IMR-90 (cell line): ENCODE measurements around the gene AKAP13. TPM values are rescaled to one million over a fixed set of nuclear protein-coding genes. Genes with fewer than 3 reads are reported as not detected.

Experiments
- ATAC-seq: fragments of 200-7000 bp; cut with Tn5 transposase; 2 replicates; pipeline ENCODE4 v1.9.1; 2020; ENCODE audit warnings: low read depth, mild to moderate bottlenecking, moderate library complexity
- BruUV-seq: library from RNA; stranded (reverse); fragments of 400-500 nt; replicated peaks from 2 replicates; lab custom pipeline; 2021; lab: Mats Ljungman, UMichigan
- CTCF ChIA-PET: fragments of 300-600 bp; formaldehyde crosslinking; extraction: SDS; loops from one replicate; lab custom pipeline; 2021; ENCODE audit warnings: antibody characterized with exemption; lab: Yijun Ruan, JAX
- POLR2A ChIA-PET: fragments of 300-600 bp; sonication (Branson Sonifier 250); formaldehyde crosslinking; loops from one replicate; lab custom pipeline; 2022; ENCODE audit warnings: antibody characterized with exemption; ENCODE audit not compliant: unreplicated experiment; lab: Charles Lee
- DNase-seq: peaks from one replicate; pipeline ENCODE4 v3.0.0; 2013
- H2AFZ ChIP-seq: replicated peaks from 2 replicates; pipeline ENCODE3; 2013; ENCODE audit warnings: low read length, mild to moderate bottlenecking; ENCODE audit not compliant: poor library complexity
- H2AK5ac ChIP-seq: 2 replicates; pipeline ENCODE4 v1.6.1; 2013; ENCODE audit warnings: low read depth, low read length, inconsistent platforms
- H2AK9ac ChIP-seq: replicated peaks from 2 replicates; pipeline ENCODE3; 2013; ENCODE audit warnings: mild to moderate bottlenecking, low read depth, low read length, moderate library complexity; ENCODE audit not compliant: poor library complexity
- H2BK120ac ChIP-seq: 2 replicates; pipeline ENCODE4 v1.6.1; 2013; ENCODE audit warnings: low read depth, low read length, inconsistent platforms
- H2BK15ac ChIP-seq: 3 replicates; pipeline ENCODE4 v1.6.1; 2013; ENCODE audit warnings: low read depth, low read length, inconsistent platforms
- H2BK20ac ChIP-seq: 2 replicates; pipeline ENCODE4 v1.6.1; 2013; ENCODE audit warnings: low read depth, mild to moderate bottlenecking, inconsistent platforms, low read length, moderate library complexity
- H2BK5ac ChIP-seq: 2 replicates; pipeline ENCODE4 v1.6.1; 2013; ENCODE audit warnings: mild to moderate bottlenecking, low read depth, low read length, inconsistent platforms; ENCODE audit not compliant: poor library complexity, severe bottlenecking
- H3K14ac ChIP-seq: replicated peaks from 2 replicates; pipeline ENCODE4 v1.6.1; 2013; ENCODE audit warnings: low read depth, low read length, inconsistent platforms
- H3K18ac ChIP-seq: 2 replicates; pipeline ENCODE4 v1.6.1; 2013; ENCODE audit warnings: low read depth, low read length, control low read depth
- H3K23ac ChIP-seq: 2 replicates; pipeline ENCODE4 v1.6.1; 2013; ENCODE audit warnings: low read depth, low read length, inconsistent platforms
- H3K27ac ChIP-seq: 2 replicates; pipeline ENCODE4 v1.5.1; 2013; ENCODE audit warnings: mild to moderate bottlenecking, control low read depth, low read length; ENCODE audit not compliant: insufficient read depth
- H3K27me3 ChIP-seq: 2 replicates; pipeline ENCODE4 v1.6.1; 2013; ENCODE audit warnings: low read length; ENCODE audit not compliant: control insufficient read depth, insufficient read depth
- H3K36me3 ChIP-seq: 2 replicates; pipeline ENCODE4 v1.6.1; 2013; ENCODE audit warnings: low read length, mixed read lengths; ENCODE audit not compliant: control insufficient read depth, insufficient read depth
- H3K4ac ChIP-seq: 2 replicates; pipeline ENCODE4 v1.6.1; 2013; ENCODE audit warnings: low read depth, low read length, inconsistent platforms
- H3K4me1 ChIP-seq: 2 replicates; pipeline ENCODE4 v1.6.1; 2013; ENCODE audit warnings: low read length, mixed read lengths; ENCODE audit not compliant: control insufficient read depth, insufficient read depth
- H3K4me2 ChIP-seq: 2 replicates; pipeline ENCODE4 v1.6.1; 2013; ENCODE audit warnings: low read depth, mild to moderate bottlenecking, control low read depth, low read length, moderate library complexity
- H3K4me3 ChIP-seq: 2 replicates; pipeline ENCODE4 v1.5.1; 2013; ENCODE audit warnings: low read depth, mild to moderate bottlenecking, control low read depth, low read length, moderate library complexity; ENCODE audit not compliant: insufficient read depth
- H3K56ac ChIP-seq: 2 replicates; pipeline ENCODE4 v1.6.1; 2013; ENCODE audit warnings: low read length, inconsistent platforms; ENCODE audit not compliant: insufficient read depth; ENCODE audit errors: extremely low read depth
- H3K79me1 ChIP-seq, 2 experiments: 2 replicates each; pipeline ENCODE4 v1.6.1; 2013; ENCODE audit warnings: low read length in 2 of 2, inconsistent platforms in 1 of 2, low read depth in 1 of 2
- H3K9ac ChIP-seq: 2 replicates; pipeline ENCODE4 v1.6.1; 2013; ENCODE audit warnings: low read depth, low read length, control low read depth
- H3K9me1 ChIP-seq: 2 replicates; pipeline ENCODE4 v1.6.1; 2013; ENCODE audit warnings: low read length, inconsistent platforms; ENCODE audit not compliant: insufficient read depth
- H3K9me3 ChIP-seq: 2 replicates; pipeline ENCODE4 v1.6.1; 2013; ENCODE audit warnings: low read length; ENCODE audit not compliant: control insufficient read depth, insufficient read depth
- H4K20me1 ChIP-seq: 2 replicates; pipeline ENCODE4 v1.6.1; 2013; ENCODE audit warnings: low read length, inconsistent platforms; ENCODE audit not compliant: insufficient read depth
- H4K5ac ChIP-seq: 2 replicates; pipeline ENCODE4 v1.6.1; 2013; ENCODE audit warnings: mild to moderate bottlenecking, low read depth, low read length, control low read depth
- H4K8ac ChIP-seq, 2 experiments: 2 replicates each; pipeline ENCODE4 v1.6.1; 2013; ENCODE audit warnings: low read depth in 2 of 2, low read length in 2 of 2, control low read depth in 1 of 2, inconsistent platforms in 1 of 2
- H4K91ac ChIP-seq: 2 replicates; pipeline ENCODE4 v1.6.1; 2013; ENCODE audit warnings: low read depth, low read length, inconsistent platforms; ENCODE audit not compliant: insufficient read depth
- CEBPB ChIP-seq: IDR thresholded peaks from 2 replicates; pipeline ENCODE4 v1.6.1; 2012; ENCODE audit warnings: low read depth, low read length, improper control_type of control experiment
- CHD1 ChIP-seq: IDR thresholded peaks from 2 replicates; pipeline ENCODE4 v1.6.1; 2012; ENCODE audit warnings: low read depth, low read length, improper control_type of control experiment
- CTCF ChIP-seq: conservative IDR thresholded peaks from 2 replicates; pipeline ENCODE4 v1.5.1; 2012; ENCODE audit warnings: mild to moderate bottlenecking, low read depth, low read length, improper control_type of control experiment
- FOS ChIP-seq: fragments of 150-350 bp; IDR thresholded peaks from 2 replicates; pipeline ENCODE4 v1.6.1; 2016; ENCODE audit warnings: low read depth, low read length
- MAFK ChIP-seq: IDR thresholded peaks from 2 replicates; pipeline ENCODE4 v1.6.1; 2012; ENCODE audit warnings: low read depth, low read length, improper control_type of control experiment
- MAZ ChIP-seq: IDR thresholded peaks from 2 replicates; pipeline ENCODE4 v1.6.1; 2012; ENCODE audit warnings: low read depth, mild to moderate bottlenecking, low read length, improper control_type of control experiment, moderate library complexity, borderline replicate concordance
- MXI1 ChIP-seq: IDR thresholded peaks from 2 replicates; pipeline ENCODE4 v1.6.1; 2012; ENCODE audit warnings: low read depth, mild to moderate bottlenecking, low read length, moderate library complexity, borderline replicate concordance
- POLR2A ChIP-seq: IDR thresholded peaks from 2 replicates; pipeline ENCODE4 v1.6.1; 2012; ENCODE audit warnings: mild to moderate bottlenecking, low read depth, low read length
- RAD21 ChIP-seq: IDR thresholded peaks from 2 replicates; pipeline ENCODE4 v1.6.1; 2012; ENCODE audit warnings: low read length, improper control_type of control experiment
- RCOR1 ChIP-seq: IDR thresholded peaks from 2 replicates; pipeline ENCODE4 v1.6.1; 2012; ENCODE audit warnings: mild to moderate bottlenecking, low read length, improper control_type of control experiment; ENCODE audit not compliant: insufficient replicate concordance
- RFX5 ChIP-seq: IDR thresholded peaks from 2 replicates; pipeline ENCODE4 v1.8.0; 2012; ENCODE audit warnings: low read depth, mild to moderate bottlenecking, low read length, moderate library complexity
- SMC3 ChIP-seq: fragments of 150-350 bp; IDR thresholded peaks from 2 replicates; pipeline ENCODE4 v1.6.1; 2016; ENCODE audit warnings: low read depth, mild to moderate bottlenecking, antibody characterized with exemption, low read length, moderate library complexity
- whole genome bisulfite sequencing, 2 experiments: methylation state at CpG; one replicate each; pipeline versions ENCODE4 v1.1.5 to v1.1.7; 2013; ENCODE audit warnings: missing lambda C conversion rate in 2 of 2; ENCODE audit not compliant: insufficient read length in 1 of 2; ENCODE audit errors: extremely low coverage in 2 of 2; 5-methylcytosine and 5-hydroxymethylcytosine counted together
- dilution Hi-C: fragments of 300-500 bp; cut with HindIII; formaldehyde crosslinking; loops from one replicate; pipeline ENCODE4 v1.14.3; 2018; ENCODE audit warnings: low sequenced_read_pairs; ENCODE audit not compliant: unreplicated experiment
- in situ Hi-C: fragments of 300-500 bp; cut with MboI; formaldehyde crosslinking; loops from 3 replicates; pipeline ENCODE4 v1.14.3; 2019; ENCODE audit warnings: low sequenced_read_pairs, inconsistent platforms, mixed read lengths
- intact Hi-C: fragments of 100-400 bp; cut with micrococcal nuclease; formaldehyde crosslinking; loops from 2 replicates; pipeline ENCODE4 v1.10.0; 2022
- polyA plus RNA-seq, 3 experiments: library from polyadenylated mRNA; depleted of rRNA; stranded (reverse); fragments of >200 nt; gene quantifications; 2 replicates each; pipeline ENCODE4 v1.2.3, GENCODE V29; 2012; ENCODE audit warnings: low replicate concordance in 1 of 3
- total RNA-seq: library from RNA; depleted of rRNA; stranded (reverse); fragments of >200 nt; gene quantifications from 2 replicates; pipeline ENCODE4 v1.2.3, GENCODE V29; 2012
- TF ChIP-seq, protein P1 (sequence below): fragments of 150-350 bp; IDR thresholded peaks from 2 replicates; pipeline ENCODE4 v1.6.1; 2017; ENCODE audit warnings: mild to moderate bottlenecking, antibody characterized with exemption, low read length, low read depth
- TF ChIP-seq, protein P2 (sequence below): fragments of 150-350 bp; IDR thresholded peaks from 2 replicates; pipeline ENCODE4 v1.6.1; 2016; ENCODE audit warnings: low read depth, mild to moderate bottlenecking, low read length, moderate library complexity, borderline replicate concordance

The AKAP13 gene
- total and polyA plus RNA-seq, 2 of the 4 experiments (the other 2 are of a cell fraction), result 10.4 to 46.4 TPM

DNA sequence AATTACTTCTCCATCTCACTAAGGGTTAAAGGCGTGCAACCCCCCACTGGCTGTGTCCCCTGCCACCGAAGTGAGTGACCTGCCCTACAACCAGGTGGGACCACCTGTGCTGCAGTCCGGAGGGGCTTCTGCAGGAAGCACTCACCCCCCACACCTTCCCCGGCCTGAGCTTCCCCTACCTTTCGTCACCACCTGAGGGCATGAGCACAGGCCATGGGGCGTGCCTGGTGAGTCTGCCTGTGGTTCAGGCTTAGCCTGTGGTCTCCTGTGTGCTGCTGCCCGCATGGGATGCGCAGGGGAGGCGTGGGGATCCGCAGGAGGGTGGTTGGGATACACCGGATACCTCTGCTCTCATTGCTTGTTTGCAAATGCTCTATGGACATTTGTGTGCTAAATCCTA is 368.3 kb downstream of the AKAP13 start:
- Histone ChIP-seq H3K4me1 (no peaks in the 10 kb centered on the region), H3K79me1 (no peaks in the 10 kb centered on the region; a peak in 2 of 4 replicates), H3K4me2 (no peak overlapping the region), H2BK120ac (no peak overlapping the region), H3K9ac (no peak overlapping the region), H3K9me1 (no peaks in the 10 kb centered on the region; the same call in 1 of the 2 replicates), H3K18ac (no peak overlapping the region), H3K27me3 (no peaks in the 10 kb centered on the region), H3K27ac (no peak overlapping the region), H2AK9ac (no peak overlapping the region), H4K8ac (no peak overlapping the region), H3K4ac (no peak overlapping the region), H2BK5ac (no peak overlapping the region), H2AFZ (no peak overlapping the region), H2BK20ac (no peak overlapping the region), H3K4me3 (no peak overlapping the region), H3K36me3 (peaks cover 26% of the 10 kb centered on the region), H3K9me3 (no peaks in the 10 kb centered on the region), H3K23ac (no peak overlapping the region), H4K20me1 (no peaks in the 10 kb centered on the region), H3K56ac (no peak overlapping the region), H4K5ac (no peak overlapping the region), H3K14ac (no peak overlapping the region), H4K91ac (no peak overlapping the region), H2BK15ac (no peak overlapping the region), H2AK5ac (no peak overlapping the region)
- BruUV-seq, result no TSS peak
- WGBS, 2 experiments, result no CpG with 5 or more reads among the region's 11 CpGs
- DNase-seq, result no peak
- ATAC-seq, result no peak
- TF ChIP-seq MXI1 (no peak), CTCF (no peak), MAFK (no peak), CHD1 (no peak), RCOR1 (no peak), CEBPB (no peak), MAZ (no peak), FOS (no peak), RAD21 (no peak), RFX5 (no peak), POLR2A (no peak), SMC3 (no peak)
- TF ChIP-seq, protein P1, sequence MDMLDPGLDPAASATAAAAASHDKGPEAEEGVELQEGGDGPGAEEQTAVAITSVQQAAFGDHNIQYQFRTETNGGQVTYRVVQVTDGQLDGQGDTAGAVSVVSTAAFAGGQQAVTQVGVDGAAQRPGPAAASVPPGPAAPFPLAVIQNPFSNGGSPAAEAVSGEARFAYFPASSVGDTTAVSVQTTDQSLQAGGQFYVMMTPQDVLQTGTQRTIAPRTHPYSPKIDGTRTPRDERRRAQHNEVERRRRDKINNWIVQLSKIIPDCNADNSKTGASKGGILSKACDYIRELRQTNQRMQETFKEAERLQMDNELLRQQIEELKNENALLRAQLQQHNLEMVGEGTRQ, result no peak
- TF ChIP-seq, protein P2, sequence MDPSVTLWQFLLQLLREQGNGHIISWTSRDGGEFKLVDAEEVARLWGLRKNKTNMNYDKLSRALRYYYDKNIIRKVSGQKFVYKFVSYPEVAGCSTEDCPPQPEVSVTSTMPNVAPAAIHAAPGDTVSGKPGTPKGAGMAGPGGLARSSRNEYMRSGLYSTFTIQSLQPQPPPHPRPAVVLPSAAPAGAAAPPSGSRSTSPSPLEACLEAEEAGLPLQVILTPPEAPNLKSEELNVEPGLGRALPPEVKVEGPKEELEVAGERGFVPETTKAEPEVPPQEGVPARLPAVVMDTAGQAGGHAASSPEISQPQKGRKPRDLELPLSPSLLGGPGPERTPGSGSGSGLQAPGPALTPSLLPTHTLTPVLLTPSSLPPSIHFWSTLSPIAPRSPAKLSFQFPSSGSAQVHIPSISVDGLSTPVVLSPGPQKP, result no peak
- intact Hi-C loops, result no loop called here
- ChIA-PET POLR2A (no interaction called here), CTCF (no interaction called here)
- in situ Hi-C loops, result no loop called here
- dilution Hi-C loops, result no loop called here
